ENCODE data around the gene SP1.

SP1 gene

DNA sequence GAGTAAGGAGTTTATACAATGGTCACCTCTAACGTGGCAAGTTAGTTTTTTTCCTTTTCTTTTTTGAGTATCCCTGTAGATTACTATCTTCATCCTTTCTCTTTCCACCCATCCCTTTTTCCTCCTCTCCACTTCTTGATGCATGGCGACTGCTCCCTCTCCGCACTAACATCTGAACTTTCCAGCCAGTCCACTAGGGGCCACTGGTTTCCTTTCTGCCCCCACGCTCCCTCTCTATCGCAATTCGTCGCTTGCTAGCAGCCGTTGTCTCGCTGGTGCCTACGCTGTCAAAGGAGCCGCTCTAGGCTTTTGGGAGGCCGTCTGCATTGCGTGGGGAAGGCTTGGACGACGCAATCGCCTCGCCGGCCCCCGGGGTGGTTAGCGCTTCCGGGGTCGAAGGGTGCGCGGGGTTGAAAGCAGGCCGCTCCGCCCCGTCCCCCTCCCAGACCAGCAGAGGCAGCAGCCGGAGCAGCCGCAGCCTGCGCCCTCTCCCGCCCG, 71.7 kb downstream of the SP1 start, which contains the start of gene PCBP2 (continued):
- TF ChIP-seq, protein P1, sequence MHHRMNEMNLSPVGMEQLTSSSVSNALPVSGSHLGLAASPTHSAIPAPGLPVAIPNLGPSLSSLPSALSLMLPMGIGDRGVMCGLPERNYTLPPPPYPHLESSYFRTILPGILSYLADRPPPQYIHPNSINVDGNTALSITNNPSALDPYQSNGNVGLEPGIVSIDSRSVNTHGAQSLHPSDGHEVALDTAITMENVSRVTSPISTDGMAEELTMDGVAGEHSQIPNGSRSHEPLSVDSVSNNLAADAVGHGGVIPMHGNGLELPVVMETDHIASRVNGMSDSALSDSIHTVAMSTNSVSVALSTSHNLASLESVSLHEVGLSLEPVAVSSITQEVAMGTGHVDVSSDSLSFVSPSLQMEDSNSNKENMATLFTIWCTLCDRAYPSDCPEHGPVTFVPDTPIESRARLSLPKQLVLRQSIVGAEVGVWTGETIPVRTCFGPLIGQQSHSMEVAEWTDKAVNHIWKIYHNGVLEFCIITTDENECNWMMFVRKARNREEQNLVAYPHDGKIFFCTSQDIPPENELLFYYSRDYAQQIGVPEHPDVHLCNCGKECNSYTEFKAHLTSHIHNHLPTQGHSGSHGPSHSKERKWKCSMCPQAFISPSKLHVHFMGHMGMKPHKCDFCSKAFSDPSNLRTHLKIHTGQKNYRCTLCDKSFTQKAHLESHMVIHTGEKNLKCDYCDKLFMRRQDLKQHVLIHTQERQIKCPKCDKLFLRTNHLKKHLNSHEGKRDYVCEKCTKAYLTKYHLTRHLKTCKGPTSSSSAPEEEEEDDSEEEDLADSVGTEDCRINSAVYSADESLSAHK (tag by site-specific recombination; IDR thresholded peaks at IDR 0.05) = no peak
- TF ChIP-seq ZFP41 (tag by site-specific recombination; IDR thresholded peaks at IDR 0.05; ENCODE audit: borderline replicate concordance) (no peak), TRIM28 (IDR thresholded peaks at IDR 0.05; ENCODE audit: borderline replicate concordance, low read length) (peak; percentile 48; the same call in 1 of the 2 replicates), ZNF610 (tag by site-specific recombination; IDR thresholded peaks at IDR 0.05; ENCODE audit: borderline replicate concordance) (peak; percentile 84; the same call in 1 of the 2 replicates), MYNN (tag by site-specific recombination; IDR thresholded peaks at IDR 0.05; ENCODE audit: borderline replicate concordance) (no peak), ZNF266 (tag by site-specific recombination; IDR thresholded peaks at IDR 0.05; ENCODE audit: low read depth) (no peak), TCF7L2 (IDR thresholded peaks at IDR 0.05; ENCODE audit: borderline replicate concordance, low read depth, low read length) (peak; percentile 42; the same call in 1 of the 2 replicates), ZNF654 (tag by site-specific recombination; IDR thresholded peaks at IDR 0.05; ENCODE audit: low read depth) (peak; percentile 62), ZBTB17 (tag by site-specific recombination; IDR thresholded peaks at IDR 0.05) (peak; percentile 90), ZNF571 (tag by site-specific recombination; IDR thresholded peaks at IDR 0.05) (no peak), ZNF146 (tag by site-specific recombination; IDR thresholded peaks at IDR 0.05) (no peak), ZNF658 (tag by site-specific recombination; IDR thresholded peaks at IDR 0.05) (no peak), ZNF16 (tag by site-specific recombination; IDR thresholded peaks at IDR 0.05; ENCODE audit: low read depth) (no peak), YY2 (tag by site-specific recombination; IDR thresholded peaks at IDR 0.05) (peak; percentile 69), ZNF202 (tag by site-specific recombination; IDR thresholded peaks at IDR 0.05; ENCODE audit: borderline replicate concordance) (no peak), OVOL3 (tag by site-specific recombination; IDR thresholded peaks at IDR 0.05) (no peak), GLI4 (tag by site-specific recombination; IDR thresholded peaks at IDR 0.05) (no peak), ZFP69B (tag by site-specific recombination; IDR thresholded peaks at IDR 0.05) (peak; percentile 73), GFI1B (tag by site-specific recombination; IDR thresholded peaks at IDR 0.05) (no peak), ZNF843 (tag by site-specific recombination; IDR thresholded peaks at IDR 0.05) (peak; percentile 71)
- TF ChIP-seq, protein P2, sequence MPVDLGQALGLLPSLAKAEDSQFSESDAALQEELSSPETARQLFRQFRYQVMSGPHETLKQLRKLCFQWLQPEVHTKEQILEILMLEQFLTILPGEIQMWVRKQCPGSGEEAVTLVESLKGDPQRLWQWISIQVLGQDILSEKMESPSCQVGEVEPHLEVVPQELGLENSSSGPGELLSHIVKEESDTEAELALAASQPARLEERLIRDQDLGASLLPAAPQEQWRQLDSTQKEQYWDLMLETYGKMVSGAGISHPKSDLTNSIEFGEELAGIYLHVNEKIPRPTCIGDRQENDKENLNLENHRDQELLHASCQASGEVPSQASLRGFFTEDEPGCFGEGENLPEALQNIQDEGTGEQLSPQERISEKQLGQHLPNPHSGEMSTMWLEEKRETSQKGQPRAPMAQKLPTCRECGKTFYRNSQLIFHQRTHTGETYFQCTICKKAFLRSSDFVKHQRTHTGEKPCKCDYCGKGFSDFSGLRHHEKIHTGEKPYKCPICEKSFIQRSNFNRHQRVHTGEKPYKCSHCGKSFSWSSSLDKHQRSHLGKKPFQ (tag by site-specific recombination; IDR thresholded peaks at IDR 0.05) = no peak
- TF ChIP-seq, protein P3, sequence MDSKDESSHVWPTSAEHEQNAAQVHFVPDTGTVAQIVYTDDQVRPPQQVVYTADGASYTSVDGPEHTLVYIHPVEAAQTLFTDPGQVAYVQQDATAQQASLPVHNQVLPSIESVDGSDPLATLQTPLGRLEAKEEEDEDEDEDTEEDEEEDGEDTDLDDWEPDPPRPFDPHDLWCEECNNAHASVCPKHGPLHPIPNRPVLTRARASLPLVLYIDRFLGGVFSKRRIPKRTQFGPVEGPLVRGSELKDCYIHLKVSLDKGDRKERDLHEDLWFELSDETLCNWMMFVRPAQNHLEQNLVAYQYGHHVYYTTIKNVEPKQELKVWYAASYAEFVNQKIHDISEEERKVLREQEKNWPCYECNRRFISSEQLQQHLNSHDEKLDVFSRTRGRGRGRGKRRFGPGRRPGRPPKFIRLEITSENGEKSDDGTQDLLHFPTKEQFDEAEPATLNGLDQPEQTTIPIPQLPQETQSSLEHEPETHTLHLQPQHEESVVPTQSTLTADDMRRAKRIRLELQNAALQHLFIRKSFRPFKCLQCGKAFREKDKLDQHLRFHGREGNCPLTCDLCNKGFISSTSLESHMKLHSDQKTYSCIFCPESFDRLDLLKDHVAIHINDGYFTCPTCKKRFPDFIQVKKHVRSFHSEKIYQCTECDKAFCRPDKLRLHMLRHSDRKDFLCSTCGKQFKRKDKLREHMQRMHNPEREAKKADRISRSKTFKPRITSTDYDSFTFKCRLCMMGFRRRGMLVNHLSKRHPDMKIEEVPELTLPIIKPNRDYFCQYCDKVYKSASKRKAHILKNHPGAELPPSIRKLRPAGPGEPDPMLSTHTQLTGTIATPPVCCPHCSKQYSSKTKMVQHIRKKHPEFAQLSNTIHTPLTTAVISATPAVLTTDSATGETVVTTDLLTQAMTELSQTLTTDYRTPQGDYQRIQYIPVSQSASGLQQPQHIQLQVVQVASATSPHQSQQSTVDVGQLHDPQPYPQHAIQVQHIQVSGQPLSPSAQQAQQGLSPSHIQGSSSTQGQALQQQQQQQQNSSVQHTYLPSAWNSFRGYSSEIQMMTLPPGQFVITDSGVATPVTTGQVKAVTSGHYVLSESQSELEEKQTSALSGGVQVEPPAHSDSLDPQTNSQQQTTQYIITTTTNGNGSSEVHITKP (tag by site-specific recombination; IDR thresholded peaks at IDR 0.05) = peak; percentile 82
- TF ChIP-seq, protein P4, sequence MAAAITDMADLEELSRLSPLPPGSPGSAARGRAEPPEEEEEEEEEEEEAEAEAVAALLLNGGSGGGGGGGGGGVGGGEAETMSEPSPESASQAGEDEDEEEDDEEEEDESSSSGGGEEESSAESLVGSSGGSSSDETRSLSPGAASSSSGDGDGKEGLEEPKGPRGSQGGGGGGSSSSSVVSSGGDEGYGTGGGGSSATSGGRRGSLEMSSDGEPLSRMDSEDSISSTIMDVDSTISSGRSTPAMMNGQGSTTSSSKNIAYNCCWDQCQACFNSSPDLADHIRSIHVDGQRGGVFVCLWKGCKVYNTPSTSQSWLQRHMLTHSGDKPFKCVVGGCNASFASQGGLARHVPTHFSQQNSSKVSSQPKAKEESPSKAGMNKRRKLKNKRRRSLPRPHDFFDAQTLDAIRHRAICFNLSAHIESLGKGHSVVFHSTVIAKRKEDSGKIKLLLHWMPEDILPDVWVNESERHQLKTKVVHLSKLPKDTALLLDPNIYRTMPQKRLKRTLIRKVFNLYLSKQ (tag by site-specific recombination; IDR thresholded peaks at IDR 0.05; ENCODE audit: borderline replicate concordance) = no peak
- TF ChIP-seq, protein P5, sequence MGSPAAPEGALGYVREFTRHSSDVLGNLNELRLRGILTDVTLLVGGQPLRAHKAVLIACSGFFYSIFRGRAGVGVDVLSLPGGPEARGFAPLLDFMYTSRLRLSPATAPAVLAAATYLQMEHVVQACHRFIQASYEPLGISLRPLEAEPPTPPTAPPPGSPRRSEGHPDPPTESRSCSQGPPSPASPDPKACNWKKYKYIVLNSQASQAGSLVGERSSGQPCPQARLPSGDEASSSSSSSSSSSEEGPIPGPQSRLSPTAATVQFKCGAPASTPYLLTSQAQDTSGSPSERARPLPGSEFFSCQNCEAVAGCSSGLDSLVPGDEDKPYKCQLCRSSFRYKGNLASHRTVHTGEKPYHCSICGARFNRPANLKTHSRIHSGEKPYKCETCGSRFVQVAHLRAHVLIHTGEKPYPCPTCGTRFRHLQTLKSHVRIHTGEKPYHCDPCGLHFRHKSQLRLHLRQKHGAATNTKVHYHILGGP (tag by site-specific recombination; IDR thresholded peaks at IDR 0.05) = no peak
- TF ChIP-seq, protein P6, sequence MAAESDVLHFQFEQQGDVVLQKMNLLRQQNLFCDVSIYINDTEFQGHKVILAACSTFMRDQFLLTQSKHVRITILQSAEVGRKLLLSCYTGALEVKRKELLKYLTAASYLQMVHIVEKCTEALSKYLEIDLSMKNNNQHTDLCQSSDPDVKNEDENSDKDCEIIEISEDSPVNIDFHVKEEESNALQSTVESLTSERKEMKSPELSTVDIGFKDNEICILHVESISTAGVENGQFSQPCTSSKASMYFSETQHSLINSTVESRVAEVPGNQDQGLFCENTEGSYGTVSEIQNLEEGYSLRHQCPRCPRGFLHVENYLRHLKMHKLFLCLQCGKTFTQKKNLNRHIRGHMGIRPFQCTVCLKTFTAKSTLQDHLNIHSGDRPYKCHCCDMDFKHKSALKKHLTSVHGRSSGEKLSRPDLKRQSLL (tag by site-specific recombination; IDR thresholded peaks at IDR 0.05) = peak; percentile 33; the same call in 1 of the 2 replicates
- TF ChIP-seq, protein P7, sequence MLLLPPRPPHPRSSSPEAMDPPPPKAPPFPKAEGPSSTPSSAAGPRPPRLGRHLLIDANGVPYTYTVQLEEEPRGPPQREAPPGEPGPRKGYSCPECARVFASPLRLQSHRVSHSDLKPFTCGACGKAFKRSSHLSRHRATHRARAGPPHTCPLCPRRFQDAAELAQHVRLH (tag by site-specific recombination; IDR thresholded peaks at IDR 0.05) = peak; percentile 99
- TF ChIP-seq, protein P8, sequence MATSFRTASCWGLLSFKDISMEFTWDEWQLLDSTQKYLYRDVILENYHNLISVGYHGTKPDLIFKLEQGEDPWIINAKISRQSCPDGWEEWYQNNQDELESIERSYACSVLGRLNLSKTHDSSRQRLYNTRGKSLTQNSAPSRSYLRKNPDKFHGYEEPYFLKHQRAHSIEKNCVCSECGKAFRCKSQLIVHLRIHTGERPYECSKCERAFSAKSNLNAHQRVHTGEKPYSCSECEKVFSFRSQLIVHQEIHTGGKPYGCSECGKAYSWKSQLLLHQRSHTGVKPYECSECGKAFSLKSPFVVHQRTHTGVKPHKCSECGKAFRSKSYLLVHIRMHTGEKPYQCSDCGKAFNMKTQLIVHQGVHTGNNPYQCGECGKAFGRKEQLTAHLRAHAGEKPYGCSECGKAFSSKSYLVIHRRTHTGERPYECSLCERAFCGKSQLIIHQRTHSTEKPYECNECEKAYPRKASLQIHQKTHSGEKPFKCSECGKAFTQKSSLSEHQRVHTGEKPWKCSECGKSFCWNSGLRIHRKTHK (tag by site-specific recombination; IDR thresholded peaks at IDR 0.05) = no peak

Measured in HEK293 (cell line).